Upper lobe of right lung (tissue), 1 donor: Measurements from ENCODE around the gene CLDN1. TPM values are rescaled to one million over a fixed set of nuclear protein-coding genes. Genes with fewer than 3 reads are reported as not detected.

ENCODE experiments used
- ATAC-seq: fragments of 200-7000 bp; cut with Tn5 transposase; one replicate; pipeline ENCODE4 v1.9.1; 2020; ENCODE audit warnings: mild to moderate bottlenecking, moderate library complexity
- DNase-seq: peaks from one replicate; pipeline ENCODE4 v3.0.0-alpha.2; 2020
- H3K27ac ChIP-seq: fragments of 200-600 bp; one replicate; pipeline ENCODE4 v1.8.0; 2022
- H3K27me3 ChIP-seq: fragments of 200-600 bp; one replicate; pipeline ENCODE4 v1.8.0; 2022; ENCODE audit warnings: mild to moderate bottlenecking
- H3K36me3 ChIP-seq: fragments of 200-600 bp; one replicate; pipeline ENCODE4 v1.8.0; 2022
- H3K4me1 ChIP-seq: fragments of 200-600 bp; one replicate; pipeline ENCODE4 v1.8.0; 2022
- H3K4me3 ChIP-seq: fragments of 200-600 bp; one replicate; pipeline ENCODE4 v1.8.0; 2022; ENCODE audit warnings: mild to moderate bottlenecking
- H3K9me3 ChIP-seq: fragments of 200-600 bp; one replicate; pipeline ENCODE4 v1.8.0; 2022
- intact Hi-C: fragments of 100-400 bp; cut with DNase I; formaldehyde crosslinking; loops from one replicate; pipeline ENCODE4 v1.11.0; 2022
- total RNA-seq: library from RNA; stranded (reverse); fragmentation: NEBNext Ultra II Directional; extraction: Animal tissue kit (Norgen Biotek cat#: 25700); gene quantifications from one replicate; pipeline ENCODE4 v1.2.1, GENCODE V29; 2021
- TF ChIP-seq, protein P1 (sequence below): fragments of 200-600 bp; IDR thresholded peaks from one replicate; pipeline ENCODE4 v1.8.0; 2022; ENCODE audit warnings: antibody characterized with exemption
- donor health status: DM: no; HTN: yes; CAD: no; lungs with severe emphysema.

Gene CLDN1
- total RNA-seq, 1 donor from 2014 or later = 14.6 TPM

DNA sequence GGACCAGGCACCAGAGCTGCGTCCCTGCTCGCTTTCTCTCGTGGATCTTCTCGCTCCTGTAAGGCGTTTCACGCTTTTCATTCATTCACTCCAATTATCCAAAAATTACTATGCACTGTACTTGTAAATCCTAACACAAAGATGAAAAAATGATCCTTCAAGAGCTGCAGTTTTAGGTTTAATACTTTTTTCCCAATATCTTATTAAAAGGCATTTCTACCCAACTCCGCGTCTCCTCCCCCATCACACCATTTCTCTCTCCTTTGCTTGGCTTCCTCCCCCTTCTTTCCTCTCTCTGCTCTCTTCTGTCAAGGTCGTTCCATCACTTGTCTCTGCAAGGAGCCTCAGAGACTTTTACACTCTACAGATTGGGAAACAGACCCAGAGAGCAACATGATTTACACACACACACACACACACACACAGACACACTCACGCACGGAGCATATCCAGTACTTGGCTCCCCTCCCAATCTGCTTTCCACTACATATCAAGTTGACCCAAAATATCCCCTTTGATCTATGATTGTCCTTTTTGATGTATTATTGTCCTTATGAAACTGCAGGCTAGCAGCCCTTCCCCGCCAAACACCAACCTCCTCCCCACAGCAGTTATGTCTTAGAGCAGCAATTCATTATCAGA is 479 bp upstream of the CLDN1 start:
- intact Hi-C loops = no loop called here
- H3K36me3 ChIP-seq = no peaks in the 10 kb centered on the region
- DNase-seq (no peak), ATAC-seq (no peak)
- H3K4me1 ChIP-seq = peaks cover 15% of the 10 kb centered on the region
- H3K27ac ChIP-seq = no peak overlapping the region
- H3K9me3 ChIP-seq = no peaks in the 10 kb centered on the region
- peak overlapping the region; percentile 65 for H3K4me3 ChIP-seq
- TF ChIP-seq, protein P1, sequence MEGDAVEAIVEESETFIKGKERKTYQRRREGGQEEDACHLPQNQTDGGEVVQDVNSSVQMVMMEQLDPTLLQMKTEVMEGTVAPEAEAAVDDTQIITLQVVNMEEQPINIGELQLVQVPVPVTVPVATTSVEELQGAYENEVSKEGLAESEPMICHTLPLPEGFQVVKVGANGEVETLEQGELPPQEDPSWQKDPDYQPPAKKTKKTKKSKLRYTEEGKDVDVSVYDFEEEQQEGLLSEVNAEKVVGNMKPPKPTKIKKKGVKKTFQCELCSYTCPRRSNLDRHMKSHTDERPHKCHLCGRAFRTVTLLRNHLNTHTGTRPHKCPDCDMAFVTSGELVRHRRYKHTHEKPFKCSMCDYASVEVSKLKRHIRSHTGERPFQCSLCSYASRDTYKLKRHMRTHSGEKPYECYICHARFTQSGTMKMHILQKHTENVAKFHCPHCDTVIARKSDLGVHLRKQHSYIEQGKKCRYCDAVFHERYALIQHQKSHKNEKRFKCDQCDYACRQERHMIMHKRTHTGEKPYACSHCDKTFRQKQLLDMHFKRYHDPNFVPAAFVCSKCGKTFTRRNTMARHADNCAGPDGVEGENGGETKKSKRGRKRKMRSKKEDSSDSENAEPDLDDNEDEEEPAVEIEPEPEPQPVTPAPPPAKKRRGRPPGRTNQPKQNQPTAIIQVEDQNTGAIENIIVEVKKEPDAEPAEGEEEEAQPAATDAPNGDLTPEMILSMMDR = peak; percentile 12
- peaks cover 4% of the 10 kb centered on the region for H3K27me3 ChIP-seq

DNA sequence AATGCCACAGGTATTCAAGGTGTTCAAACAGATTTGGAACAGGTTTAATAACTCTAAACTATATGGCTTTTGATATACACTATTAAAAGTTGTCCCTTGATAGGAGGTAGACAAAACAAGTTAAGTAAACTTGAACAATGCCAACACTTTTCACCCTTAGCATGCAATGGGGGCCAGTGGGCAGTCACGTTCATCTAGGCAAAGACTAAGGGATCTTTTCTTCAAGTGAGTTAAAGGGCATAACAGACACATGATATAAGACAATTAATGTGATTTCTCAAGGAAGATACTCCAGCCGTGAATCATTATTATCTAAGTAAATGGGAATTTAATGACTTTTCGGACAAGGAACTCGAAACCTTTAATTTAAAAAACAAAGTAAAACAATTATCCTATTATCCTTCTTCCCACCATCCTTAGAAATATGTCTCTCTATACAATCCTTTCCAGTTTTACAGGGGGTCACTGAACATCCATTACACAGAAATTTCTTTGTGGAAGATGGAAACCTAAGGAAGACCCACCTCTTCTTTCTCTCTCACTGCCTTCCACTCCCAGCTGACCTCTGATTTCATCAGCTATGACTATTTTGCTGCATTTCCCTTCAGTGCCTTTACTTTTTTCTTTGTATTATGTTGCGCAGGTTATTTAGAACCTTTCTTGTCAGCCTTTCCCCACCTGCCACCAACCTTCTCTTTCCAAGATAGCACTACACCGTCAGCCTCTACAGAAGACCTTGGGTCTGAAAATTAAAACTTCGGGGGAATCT is 1.5 kb downstream of the CLDN1 start:
- DNase-seq = no peak

DNA sequence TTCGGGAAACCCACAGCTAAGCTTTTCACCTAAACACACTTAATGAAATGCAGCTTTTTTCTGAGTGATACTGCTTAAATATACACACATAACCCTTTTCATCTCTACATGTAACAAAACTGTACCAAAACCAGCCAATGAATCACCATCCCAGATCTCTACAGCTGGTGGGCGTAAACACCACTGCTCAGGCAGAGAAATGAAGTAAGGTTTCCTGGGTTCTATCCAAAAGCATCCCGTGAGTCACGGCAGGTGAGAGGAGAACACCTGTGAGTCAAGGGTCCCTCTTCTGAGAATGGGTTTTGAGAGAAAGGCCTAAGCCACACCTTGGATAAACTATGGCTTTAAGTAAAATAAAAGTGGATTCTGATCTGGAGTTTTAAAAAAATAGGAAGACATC is 2.6 kb downstream of the CLDN1 start:
- ATAC-seq (peak; percentile 21), DNase-seq (no peak)
- peaks cover 15% of the 10 kb centered on the region for H3K4me1 ChIP-seq
- intact Hi-C loops = loop anchor here (5.0 kb wide), 1 partner anchor 92 kb away; no protein-coding TSS in a partner anchor
- H3K9me3 ChIP-seq = no peaks in the 10 kb centered on the region
- no peak overlapping the region for H3K27ac ChIP-seq
- TF ChIP-seq, protein P1 = no peak
- no peaks in the 10 kb centered on the region for H3K36me3 ChIP-seq
- H3K4me3 ChIP-seq = peak overlapping the region; percentile 12
- peaks cover 4% of the 10 kb centered on the region for H3K27me3 ChIP-seq

More for the DNA sequence above, 1.5 kb downstream of the CLDN1 start:
- H3K36me3 ChIP-seq = no peaks in the 10 kb centered on the region
- no peak overlapping the region for H3K27ac ChIP-seq
- TF ChIP-seq, protein P1 = no peak
- ATAC-seq = no peak
- intact Hi-C loops = no loop called here
- peaks cover 4% of the 10 kb centered on the region for H3K27me3 ChIP-seq
- peak overlapping the region; percentile 65 for H3K4me3 ChIP-seq
- H3K9me3 ChIP-seq = no peaks in the 10 kb centered on the region
- H3K4me1 ChIP-seq = peaks cover 15% of the 10 kb centered on the region

DNA sequence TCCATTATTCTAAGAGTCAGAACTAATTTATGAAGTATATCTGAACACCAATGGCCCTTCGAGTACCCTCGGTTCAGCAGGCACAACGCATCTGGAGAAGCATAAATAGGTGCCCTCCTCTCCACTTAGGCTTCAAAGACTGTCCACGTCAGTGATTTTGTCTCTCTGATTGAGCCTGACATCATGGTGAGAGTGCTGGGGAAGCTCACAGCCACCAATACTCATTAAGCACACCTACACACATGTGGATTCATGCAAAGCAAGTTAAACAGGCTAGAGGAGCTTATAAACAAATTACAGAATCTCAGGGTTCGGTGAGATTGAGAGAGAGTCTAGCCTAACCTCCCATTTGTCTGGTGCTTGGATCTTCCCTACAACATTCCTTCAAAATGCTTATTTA is 3.6 kb downstream of the CLDN1 start:
- intact Hi-C loops = loop anchor here (5.0 kb wide), 1 partner anchor 91 kb away; no protein-coding TSS in a partner anchor

DNA sequence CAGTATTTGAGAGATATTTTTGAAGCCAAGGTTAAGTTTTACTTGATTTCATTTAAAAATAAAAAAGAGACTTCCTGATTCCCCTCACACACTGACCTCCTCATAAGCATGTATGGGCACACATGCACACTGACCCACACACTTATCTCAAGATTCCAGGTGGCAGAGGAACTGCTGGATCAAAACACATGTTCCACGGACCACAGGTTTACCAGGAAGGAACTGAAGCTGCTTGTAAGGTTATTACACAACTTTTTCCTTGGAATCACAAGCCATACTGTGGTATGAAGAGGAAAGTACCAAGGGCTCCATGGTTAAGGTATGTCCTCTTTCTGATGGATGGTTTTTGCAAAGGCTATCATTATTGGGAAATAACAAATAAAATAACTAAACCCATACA is 7.5 kb downstream of the CLDN1 start:
- Histone ChIP-seq H3K36me3 (no peaks in the 10 kb centered on the region), H3K4me1 (no peaks in the 10 kb centered on the region), H3K9me3 (no peaks in the 10 kb centered on the region), H3K27ac (no peak overlapping the region), H3K4me3 (no peak overlapping the region), H3K27me3 (no peaks in the 10 kb centered on the region)
- intact Hi-C loops = loop anchor here (5.0 kb wide), 1 partner anchor 87 kb away; no protein-coding TSS in a partner anchor
- TF ChIP-seq, protein P1 = no peak
- ATAC-seq (no peak), DNase-seq (no peak)

More for the DNA sequence above, 3.6 kb downstream of the CLDN1 start:
- peaks cover 15% of the 10 kb centered on the region for H3K4me1 ChIP-seq
- DNase-seq (no peak), ATAC-seq (no peak)
- H3K4me3 ChIP-seq = no peak overlapping the region
- H3K9me3 ChIP-seq = no peaks in the 10 kb centered on the region
- peaks cover 4% of the 10 kb centered on the region for H3K27me3 ChIP-seq
- TF ChIP-seq, protein P1 = no peak
- H3K27ac ChIP-seq = no peak overlapping the region
- no peaks in the 10 kb centered on the region for H3K36me3 ChIP-seq
